Endodermal cell (in vitro differentiated cells): ENCODE data around the gene HCAR3. TPM values are rescaled to one million over a fixed set of nuclear protein-coding genes. Genes with fewer than 3 reads are reported as not detected.
A peak's percentile ranks its signal among the peaks of the same experiment; 100 is the strongest.
"Not testable (repeated sequence)": the region's sequence is repeated elsewhere in the genome, so short reads cannot be mapped to it uniquely, and the experiment has no call there.

Experiments
- DNase-seq: peaks from one replicate; pipeline ENCODE4 v3.0.0-alpha.2; 2017
- H3K27ac ChIP-seq: 2 replicates; pipeline ENCODE4 v1.5.1; 2013; ENCODE audit warnings: mild to moderate bottlenecking, low read depth, low read length, moderate library complexity
- H3K27me3 ChIP-seq: 2 replicates; pipeline ENCODE4 v1.6.1; 2013; ENCODE audit warnings: mild to moderate bottlenecking, low read length, moderate library complexity; ENCODE audit not compliant: insufficient read depth, control insufficient read depth, poor library complexity, severe bottlenecking
- H3K36me3 ChIP-seq: 2 replicates; pipeline ENCODE4 v1.7.0; 2013; ENCODE audit warnings: mild to moderate bottlenecking, low read length, moderate library complexity; ENCODE audit not compliant: control insufficient read depth, insufficient read depth
- H3K4me1 ChIP-seq: one replicate; pipeline ENCODE4 v1.7.0; 2013; ENCODE audit warnings: low read length; ENCODE audit not compliant: control insufficient read depth, insufficient read depth
- H3K4me3 ChIP-seq: 2 replicates; pipeline ENCODE4 v1.5.1; 2013; ENCODE audit warnings: mild to moderate bottlenecking, low read length, moderate library complexity
- H3K9ac ChIP-seq: 2 replicates; pipeline ENCODE4 v1.6.1; 2013; ENCODE audit warnings: mild to moderate bottlenecking, low read length, moderate library complexity; ENCODE audit not compliant: poor library complexity, severe bottlenecking; ENCODE audit errors: extremely low read depth
- H3K9me3 ChIP-seq: 2 replicates; pipeline ENCODE4 v1.6.1; 2013; ENCODE audit warnings: mild to moderate bottlenecking, low read length, moderate library complexity; ENCODE audit not compliant: control insufficient read depth
- H3K27ac Mint-ChIP-seq: 2 replicates; pipeline ENCODE4 v1.8.0; 2020; ENCODE audit warnings: mixed read lengths
- H3K27me3 Mint-ChIP-seq: 2 replicates; pipeline ENCODE4 v1.8.0; 2021; ENCODE audit warnings: mild to moderate bottlenecking, mixed read lengths; ENCODE audit not compliant: insufficient read depth
- H3K36me3 Mint-ChIP-seq: 2 replicates; pipeline ENCODE4 v1.8.0; 2020; ENCODE audit warnings: low read depth, mixed read lengths
- H3K4me1 Mint-ChIP-seq: 2 replicates; pipeline ENCODE4 v1.8.0; 2020; ENCODE audit warnings: mixed read lengths
- H3K4me3 Mint-ChIP-seq: 2 replicates; pipeline ENCODE4 v1.8.0; 2020; ENCODE audit warnings: mild to moderate bottlenecking, moderate library complexity, mixed read lengths
- H3K9me3 Mint-ChIP-seq: 2 replicates; pipeline ENCODE4 v1.8.0; 2020; ENCODE audit warnings: mild to moderate bottlenecking, mixed read lengths
- WGBS, 2 experiments: methylation state at CpG; one replicate each; pipeline versions ENCODE4 v1.1.5 to v1.1.7; 2013; ENCODE audit warnings: missing lambda C conversion rate in 2 of 2, mixed read lengths in 1 of 2; ENCODE audit not compliant: insufficient coverage in 1 of 2, insufficient read length in 1 of 2; 5-methylcytosine and 5-hydroxymethylcytosine counted together
- total RNA-seq, 2 donors: library from RNA; stranded (reverse); fragmentation: NEBNext Ultra II Directional in 1 of 2; extraction: Animal tissue kit (Norgen Biotek cat#: 25700) in 1 of 2; gene quantifications; 2 replicates in 1 of 2; 3 replicates in 1 of 2; pipeline ENCODE4 v1.2.1, GENCODE V29; 2021
- TF ChIP-seq, protein P1 (sequence below): fragments of 200-600 bp; sonication (generic); conservative IDR thresholded peaks from 2 replicates; pipeline ENCODE4 v1.5.0; 2021; ENCODE audit warnings: antibody characterized with exemption, mild to moderate bottlenecking

HCAR3 gene
- total RNA-seq, 2 donors from 2014 or later = not detected

DNA sequence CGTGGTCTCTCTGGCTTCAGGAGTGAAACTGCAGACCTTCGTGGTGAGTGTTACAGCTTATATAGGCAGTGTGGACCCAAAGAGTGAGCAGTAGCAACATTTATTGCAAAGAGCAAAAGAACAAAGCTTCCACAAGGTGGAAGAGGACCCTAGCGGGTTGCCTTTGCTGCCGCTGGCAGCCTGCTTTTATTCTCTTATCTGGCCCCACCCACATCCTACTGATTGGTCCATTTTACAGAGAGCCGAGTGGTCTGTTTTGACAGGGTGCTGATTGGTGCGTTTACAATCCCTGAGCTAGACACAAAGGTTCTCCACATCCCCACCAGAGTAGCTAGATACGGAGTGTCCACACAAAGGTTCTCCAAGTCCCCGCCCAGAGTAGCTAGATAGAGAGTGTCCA is 40.6 kb downstream of the HCAR3 start:
- H3K27ac ChIP-seq, H3K27me3 Mint-ChIP-seq, H3K4me1 ChIP-seq, H3K4me3 ChIP-seq, H3K9ac ChIP-seq, H3K4me3 Mint-ChIP-seq, H3K9me3 Mint-ChIP-seq, DNase-seq, H3K27ac Mint-ChIP-seq, H3K36me3 ChIP-seq, H3K9me3 ChIP-seq, H3K36me3 Mint-ChIP-seq, H3K27me3 ChIP-seq, H3K4me1 Mint-ChIP-seq: not testable (repeated sequence)
- WGBS, 2 experiments = 87 to 98% methylated on average over 6 to 8 of the region's 8 CpGs

DNA sequence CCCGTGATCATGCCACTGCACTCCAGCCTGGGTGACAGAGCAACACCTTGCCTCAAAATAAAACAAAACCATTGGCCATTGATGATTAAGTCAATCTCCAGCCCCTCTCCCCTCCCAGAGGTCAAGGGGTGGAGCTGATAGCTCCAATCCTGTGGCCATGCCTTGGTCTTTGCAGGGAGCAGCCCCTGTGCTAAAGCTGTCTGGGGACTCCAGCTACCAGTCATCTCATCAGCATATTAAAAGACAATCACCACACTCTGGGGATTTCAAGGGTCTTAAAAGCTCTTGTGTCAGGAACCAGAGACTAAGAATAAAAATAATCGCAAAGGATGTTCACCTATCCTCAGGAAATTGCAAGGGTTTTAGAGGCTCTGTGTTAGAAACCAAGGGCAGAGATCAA is 44.1 kb downstream of the HCAR3 start:
- Histone ChIP-seq H3K36me3 (no peaks in the 10 kb centered on the region), H3K27me3 (no peaks in the 10 kb centered on the region), H3K27ac (no peak overlapping the region), H3K9ac (no peak overlapping the region), H3K4me1 (no peaks in the 10 kb centered on the region), H3K9me3 (no peaks in the 10 kb centered on the region), H3K4me3 (no peak overlapping the region)
- WGBS, 2 experiments = 85 to 88% methylated on average over 2 of the region's 2 CpGs
- no peaks in the 10 kb centered on the region for H3K27me3 Mint-ChIP-seq
- H3K4me3 Mint-ChIP-seq = no peak overlapping the region
- H3K9me3 Mint-ChIP-seq = peaks cover 10% of the 10 kb centered on the region
- peak; percentile 64 for DNase-seq
- TF ChIP-seq, protein P1, sequence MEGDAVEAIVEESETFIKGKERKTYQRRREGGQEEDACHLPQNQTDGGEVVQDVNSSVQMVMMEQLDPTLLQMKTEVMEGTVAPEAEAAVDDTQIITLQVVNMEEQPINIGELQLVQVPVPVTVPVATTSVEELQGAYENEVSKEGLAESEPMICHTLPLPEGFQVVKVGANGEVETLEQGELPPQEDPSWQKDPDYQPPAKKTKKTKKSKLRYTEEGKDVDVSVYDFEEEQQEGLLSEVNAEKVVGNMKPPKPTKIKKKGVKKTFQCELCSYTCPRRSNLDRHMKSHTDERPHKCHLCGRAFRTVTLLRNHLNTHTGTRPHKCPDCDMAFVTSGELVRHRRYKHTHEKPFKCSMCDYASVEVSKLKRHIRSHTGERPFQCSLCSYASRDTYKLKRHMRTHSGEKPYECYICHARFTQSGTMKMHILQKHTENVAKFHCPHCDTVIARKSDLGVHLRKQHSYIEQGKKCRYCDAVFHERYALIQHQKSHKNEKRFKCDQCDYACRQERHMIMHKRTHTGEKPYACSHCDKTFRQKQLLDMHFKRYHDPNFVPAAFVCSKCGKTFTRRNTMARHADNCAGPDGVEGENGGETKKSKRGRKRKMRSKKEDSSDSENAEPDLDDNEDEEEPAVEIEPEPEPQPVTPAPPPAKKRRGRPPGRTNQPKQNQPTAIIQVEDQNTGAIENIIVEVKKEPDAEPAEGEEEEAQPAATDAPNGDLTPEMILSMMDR = no peak
- H3K4me1 Mint-ChIP-seq = peaks cover 6% of the 10 kb centered on the region
- no peaks in the 10 kb centered on the region for H3K36me3 Mint-ChIP-seq
- peak overlapping the region; percentile 15 for H3K27ac Mint-ChIP-seq

DNA sequence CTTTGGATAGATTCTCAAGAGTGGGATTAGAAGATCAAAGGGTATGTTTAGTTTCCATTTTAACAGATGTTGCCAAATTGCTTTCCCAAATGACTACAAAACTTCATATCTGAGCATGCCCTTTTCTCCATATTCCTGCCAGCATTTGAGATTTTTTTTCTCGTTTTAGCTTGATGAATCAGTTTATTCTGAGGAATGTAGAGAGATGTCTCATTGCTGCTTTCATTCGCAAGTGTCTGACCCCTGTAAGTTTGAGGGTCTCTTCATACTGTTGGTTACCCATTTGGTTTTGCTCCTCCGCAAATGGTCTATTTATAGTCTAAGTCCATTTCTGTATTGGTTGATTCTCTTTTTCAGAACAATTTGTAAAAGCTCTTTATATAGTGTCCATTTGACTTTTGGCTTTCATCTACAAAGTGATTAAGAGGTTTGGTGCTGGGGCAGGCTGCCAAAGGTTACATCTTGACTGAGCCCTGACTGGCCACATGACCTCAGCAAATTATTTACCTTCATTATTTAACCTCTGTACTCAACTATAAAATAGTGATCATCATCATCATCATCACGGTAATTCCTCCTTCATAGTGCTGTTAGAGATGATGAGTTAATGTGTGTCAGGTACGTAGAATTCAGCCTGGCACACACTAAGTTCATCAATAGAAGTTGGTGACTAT is 47.1 kb downstream of the HCAR3 start:
- H3K4me3 ChIP-seq = no peak overlapping the region
- 94 to 99% methylated on average over 3 to 4 of the region's 5 CpGs for WGBS, 2 experiments
- H3K9me3 ChIP-seq = no peaks in the 10 kb centered on the region
- TF ChIP-seq, protein P1 = no peak
- Mint-ChIP-seq H3K36me3 (no peaks in the 10 kb centered on the region), H3K4me3 (no peak overlapping the region), H3K4me1 (peaks cover 6% of the 10 kb centered on the region), H3K9me3 (no peaks in the 10 kb centered on the region), H3K27ac (no peak overlapping the region), H3K27me3 (no peaks in the 10 kb centered on the region)
- no peaks in the 10 kb centered on the region for H3K4me1 ChIP-seq
- no peak for DNase-seq
- H3K9ac ChIP-seq = no peak overlapping the region
- no peaks in the 10 kb centered on the region for H3K36me3 ChIP-seq
- H3K27me3 ChIP-seq = no peaks in the 10 kb centered on the region
- no peak overlapping the region for H3K27ac ChIP-seq

DNA sequence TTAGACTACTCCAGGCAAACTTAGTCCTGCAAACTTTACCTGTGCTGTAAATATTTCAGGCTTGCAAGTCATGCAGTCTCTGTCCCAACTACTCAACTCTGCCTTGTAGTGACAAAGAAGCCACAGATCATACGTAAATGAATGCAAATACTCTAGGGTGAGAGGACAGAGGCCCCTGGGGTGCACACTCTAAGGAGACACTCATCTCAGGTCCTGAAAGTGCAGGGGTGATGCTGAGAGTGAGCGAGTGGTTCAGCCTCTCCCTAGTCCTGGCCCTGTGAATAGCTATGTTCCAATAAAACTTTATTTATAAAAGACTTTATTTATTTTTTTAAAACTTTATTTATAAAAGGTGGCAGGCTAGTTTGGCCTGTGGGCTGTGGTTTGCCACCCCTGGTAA is 48.3 kb downstream of the HCAR3 start:
- H3K9me3 ChIP-seq = no peaks in the 10 kb centered on the region
- WGBS, 2 experiments = 93% methylated on average over 2 of the region's 2 CpGs; no CpG with 5 or more reads in 1 of the 2 experiments
- H3K36me3 ChIP-seq = no peaks in the 10 kb centered on the region
- H3K9me3 Mint-ChIP-seq = no peaks in the 10 kb centered on the region
- H3K4me3 ChIP-seq = no peak overlapping the region
- no peaks in the 10 kb centered on the region for H3K36me3 Mint-ChIP-seq
- no peak overlapping the region for H3K9ac ChIP-seq
- peaks cover 6% of the 10 kb centered on the region for H3K4me1 Mint-ChIP-seq
- H3K27me3 Mint-ChIP-seq = no peaks in the 10 kb centered on the region
- H3K4me1 ChIP-seq = no peaks in the 10 kb centered on the region
- peak; percentile 66 for DNase-seq
- H3K27ac ChIP-seq = no peak overlapping the region
- H3K4me3 Mint-ChIP-seq = no peak overlapping the region
- no peak overlapping the region for H3K27ac Mint-ChIP-seq
- no peaks in the 10 kb centered on the region for H3K27me3 ChIP-seq
- TF ChIP-seq, protein P1 = no peak
